HepG2 (cell line): ENCODE data around the gene LITAF. TPM values are rescaled to one million over a fixed set of nuclear protein-coding genes. Genes with fewer than 3 reads are reported as not detected.

Experiments
- FOXA3 ChIP-seq: IDR thresholded peaks from 2 replicates; pipeline ENCODE4 v1.6.1; 2016; ENCODE audit warnings: missing genetic modification reagents, missing compliant biosample characterization
- JARID2 ChIP-seq: sonication (generic); formaldehyde crosslinking; IDR thresholded peaks from 2 replicates; pipeline ENCODE4 v1.8.1; 2023; ENCODE audit warnings: missing genetic modification reagents, inconsistent platforms; ENCODE audit not compliant: insufficient replicate concordance
- RNF2 ChIP-seq: fragments of 450-650 bp; conservative IDR thresholded peaks from 2 replicates; pipeline ENCODE4 v1.6.1; 2016; ENCODE audit warnings: low read depth
- SALL2 ChIP-seq: sonication (generic); formaldehyde crosslinking; IDR thresholded peaks from 2 replicates; pipeline ENCODE4 v1.8.1; 2023; ENCODE audit warnings: mild to moderate bottlenecking, missing genetic modification reagents, inconsistent platforms
- SRF ChIP-seq: IDR thresholded peaks from 2 replicates; pipeline ENCODE4 v1.6.1; 2011; ENCODE audit warnings: mild to moderate bottlenecking, low read depth, low read length, moderate library complexity
- TEAD2 ChIP-seq: sonication (generic); formaldehyde crosslinking; IDR thresholded peaks from 2 replicates; pipeline ENCODE4 v1.9.0; 2021; ENCODE audit warnings: missing genetic modification reagents
- ZNF136 ChIP-seq: sonication (generic); formaldehyde crosslinking; IDR thresholded peaks from 2 replicates; pipeline ENCODE4 v1.8.1; 2022; ENCODE audit warnings: low read depth, mild to moderate bottlenecking, moderate library complexity, missing genetic modification reagents
- ZNF234 ChIP-seq: sonication (generic); formaldehyde crosslinking; conservative IDR thresholded peaks from 2 replicates; pipeline ENCODE4 v1.5.1; 2020; ENCODE audit warnings: mild to moderate bottlenecking, missing genetic modification reagents
- ZNF281 ChIP-seq: sonication (generic); formaldehyde crosslinking; IDR thresholded peaks from 2 replicates; pipeline ENCODE4 v1.4.0; 2020; ENCODE audit warnings: missing genetic modification reagents, borderline replicate concordance
- ZNF326 ChIP-seq: sonication (generic); formaldehyde crosslinking; IDR thresholded peaks from 2 replicates; pipeline ENCODE4 v1.4.0; 2020; ENCODE audit warnings: missing genetic modification reagents, borderline replicate concordance
- ZNF563 ChIP-seq: sonication (generic); formaldehyde crosslinking; IDR thresholded peaks from 2 replicates; pipeline ENCODE4 v1.8.0; 2022; ENCODE audit warnings: mild to moderate bottlenecking, moderate library complexity, missing genetic modification reagents
- ZNF615 ChIP-seq: sonication (generic); formaldehyde crosslinking; IDR thresholded peaks from 2 replicates; pipeline ENCODE4 v1.5.0; 2020; ENCODE audit warnings: mild to moderate bottlenecking, missing genetic modification reagents, borderline replicate concordance
- ZNF652 ChIP-seq: IDR thresholded peaks from 2 replicates; pipeline ENCODE4 v1.6.1; 2016; ENCODE audit warnings: low read depth, borderline replicate concordance
- polyA plus RNA-seq, 8 experiments: library from polyadenylated mRNA; depleted of rRNA in 3 of 8; stranded (reverse) in 7 of 8; unstranded in 1 of 8; fragments of >200 nt; fragmentation: Illumina TruSeq in 4 of 8; extraction: Trizol in 4 of 8; gene quantifications; 2 replicates each; pipeline versions ENCODE4 v1.2.1 to v1.2.3, GENCODE V29; 2011 to 2016; ENCODE audit warnings: low read depth in 4 of 8, missing spikeins in 1 of 8, mixed read lengths in 1 of 8; ENCODE audit not compliant: insufficient read depth in 1 of 8
- total RNA-seq, 5 experiments: library from RNA; depleted of rRNA; stranded (reverse); fragments of >200 nt; fragmentation: Illumina TruSeq; extraction: Trizol; gene quantifications; 2 replicates each; pipeline ENCODE4 v1.2.3, GENCODE V29; 2016; ENCODE audit warnings: low read depth in 1 of 5
- TF ChIP-seq, protein P1 (sequence below): sonication (generic); formaldehyde crosslinking; IDR thresholded peaks from 2 replicates; pipeline ENCODE4 v1.5.0; 2020; ENCODE audit warnings: missing genetic modification reagents
- TF ChIP-seq, protein P2 (sequence below): sonication (generic); formaldehyde crosslinking; IDR thresholded peaks from 2 replicates; pipeline ENCODE4 v1.5.0; 2020; ENCODE audit warnings: mild to moderate bottlenecking, missing genetic modification reagents, borderline replicate concordance

Gene LITAF
- total and polyA plus RNA-seq, 2 of the 13 experiments (the other 11 are each of a cell fraction or from before 2014, with no cell fraction given): 80.1 to 141 TPM

- TF ChIP-seq ZNF652 (CRISPR knock-in tag) (no peak), ZNF136 (CRISPR knock-in tag) (peak; percentile 99; the same call in 1 of the 2 replicates), SRF (peak; percentile 71; the same call in 1 of the 2 replicates), ZNF326 (CRISPR knock-in tag) (no peak), ZNF281 (CRISPR knock-in tag) (peak; percentile 74; the same call in 1 of the 2 replicates), ZNF234 (CRISPR knock-in tag) (no peak), FOXA3 (peak; percentile 90), TEAD2 (peak; percentile 89; the same call in 1 of the 2 replicates), RNF2 (peak; percentile 95), ZNF563 (CRISPR knock-in tag) (peak; percentile 99), JARID2 (CRISPR knock-in tag) (peak; percentile 56), ZNF615 (CRISPR knock-in tag) (no peak), SALL2 (CRISPR knock-in tag) (no peak)
- TF ChIP-seq, protein P1, sequence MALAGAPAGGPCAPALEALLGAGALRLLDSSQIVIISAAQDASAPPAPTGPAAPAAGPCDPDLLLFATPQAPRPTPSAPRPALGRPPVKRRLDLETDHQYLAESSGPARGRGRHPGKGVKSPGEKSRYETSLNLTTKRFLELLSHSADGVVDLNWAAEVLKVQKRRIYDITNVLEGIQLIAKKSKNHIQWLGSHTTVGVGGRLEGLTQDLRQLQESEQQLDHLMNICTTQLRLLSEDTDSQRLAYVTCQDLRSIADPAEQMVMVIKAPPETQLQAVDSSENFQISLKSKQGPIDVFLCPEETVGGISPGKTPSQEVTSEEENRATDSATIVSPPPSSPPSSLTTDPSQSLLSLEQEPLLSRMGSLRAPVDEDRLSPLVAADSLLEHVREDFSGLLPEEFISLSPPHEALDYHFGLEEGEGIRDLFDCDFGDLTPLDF: peak; percentile 54; the same call in 1 of the 2 replicates
- TF ChIP-seq, protein P2, sequence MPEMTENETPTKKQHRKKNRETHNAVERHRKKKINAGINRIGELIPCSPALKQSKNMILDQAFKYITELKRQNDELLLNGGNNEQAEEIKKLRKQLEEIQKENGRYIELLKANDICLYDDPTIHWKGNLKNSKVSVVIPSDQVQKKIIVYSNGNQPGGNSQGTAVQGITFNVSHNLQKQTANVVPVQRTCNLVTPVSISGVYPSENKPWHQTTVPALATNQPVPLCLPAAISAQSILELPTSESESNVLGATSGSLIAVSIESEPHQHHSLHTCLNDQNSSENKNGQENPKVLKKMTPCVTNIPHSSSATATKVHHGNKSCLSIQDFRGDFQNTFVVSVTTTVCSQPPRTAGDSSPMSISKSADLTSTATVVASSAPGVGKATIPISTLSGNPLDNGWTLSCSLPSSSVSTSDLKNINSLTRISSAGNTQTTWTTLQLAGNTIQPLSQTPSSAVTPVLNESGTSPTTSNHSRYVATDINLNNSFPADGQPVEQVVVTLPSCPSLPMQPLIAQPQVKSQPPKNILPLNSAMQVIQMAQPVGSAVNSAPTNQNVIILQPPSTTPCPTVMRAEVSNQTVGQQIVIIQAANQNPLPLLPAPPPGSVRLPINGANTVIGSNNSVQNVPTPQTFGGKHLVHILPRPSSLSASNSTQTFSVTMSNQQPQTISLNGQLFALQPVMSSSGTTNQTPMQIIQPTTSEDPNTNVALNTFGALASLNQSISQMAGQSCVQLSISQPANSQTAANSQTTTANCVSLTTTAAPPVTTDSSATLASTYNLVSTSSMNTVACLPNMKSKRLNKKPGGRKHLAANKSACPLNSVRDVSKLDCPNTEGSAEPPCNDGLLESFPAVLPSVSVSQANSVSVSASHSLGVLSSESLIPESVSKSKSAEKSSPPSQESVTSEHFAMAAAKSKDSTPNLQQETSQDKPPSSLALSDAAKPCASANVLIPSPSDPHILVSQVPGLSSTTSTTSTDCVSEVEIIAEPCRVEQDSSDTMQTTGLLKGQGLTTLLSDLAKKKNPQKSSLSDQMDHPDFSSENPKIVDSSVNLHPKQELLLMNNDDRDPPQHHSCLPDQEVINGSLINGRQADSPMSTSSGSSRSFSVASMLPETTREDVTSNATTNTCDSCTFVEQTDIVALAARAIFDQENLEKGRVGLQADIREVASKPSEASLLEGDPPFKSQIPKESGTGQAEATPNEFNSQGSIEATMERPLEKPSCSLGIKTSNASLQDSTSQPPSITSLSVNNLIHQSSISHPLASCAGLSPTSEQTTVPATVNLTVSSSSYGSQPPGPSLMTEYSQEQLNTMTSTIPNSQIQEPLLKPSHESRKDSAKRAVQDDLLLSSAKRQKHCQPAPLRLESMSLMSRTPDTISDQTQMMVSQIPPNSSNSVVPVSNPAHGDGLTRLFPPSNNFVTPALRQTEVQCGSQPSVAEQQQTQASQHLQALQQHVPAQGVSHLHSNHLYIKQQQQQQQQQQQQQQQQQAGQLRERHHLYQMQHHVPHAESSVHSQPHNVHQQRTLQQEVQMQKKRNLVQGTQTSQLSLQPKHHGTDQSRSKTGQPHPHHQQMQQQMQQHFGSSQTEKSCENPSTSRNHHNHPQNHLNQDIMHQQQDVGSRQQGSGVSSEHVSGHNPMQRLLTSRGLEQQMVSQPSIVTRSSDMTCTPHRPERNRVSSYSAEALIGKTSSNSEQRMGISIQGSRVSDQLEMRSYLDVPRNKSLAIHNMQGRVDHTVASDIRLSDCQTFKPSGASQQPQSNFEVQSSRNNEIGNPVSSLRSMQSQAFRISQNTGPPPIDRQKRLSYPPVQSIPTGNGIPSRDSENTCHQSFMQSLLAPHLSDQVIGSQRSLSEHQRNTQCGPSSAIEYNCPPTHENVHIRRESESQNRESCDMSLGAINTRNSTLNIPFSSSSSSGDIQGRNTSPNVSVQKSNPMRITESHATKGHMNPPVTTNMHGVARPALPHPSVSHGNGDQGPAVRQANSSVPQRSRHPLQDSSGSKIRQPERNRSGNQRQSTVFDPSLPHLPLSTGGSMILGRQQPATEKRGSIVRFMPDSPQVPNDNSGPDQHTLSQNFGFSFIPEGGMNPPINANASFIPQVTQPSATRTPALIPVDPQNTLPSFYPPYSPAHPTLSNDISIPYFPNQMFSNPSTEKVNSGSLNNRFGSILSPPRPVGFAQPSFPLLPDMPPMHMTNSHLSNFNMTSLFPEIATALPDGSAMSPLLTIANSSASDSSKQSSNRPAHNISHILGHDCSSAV: no peak
Observed at GRCh38 chr16:11611871-11612664, 25.3 kb upstream of the LITAF start (continued).
